Inflammatory macrophage (primary cell): ENCODE measurements around the gene BCAS1.

Experiments used
- DNase-seq, 2 donors: peaks; one replicate each; pipeline ENCODE4 v3.0.0-alpha.2; 2020 to 2022

Gene BCAS1

DNA sequence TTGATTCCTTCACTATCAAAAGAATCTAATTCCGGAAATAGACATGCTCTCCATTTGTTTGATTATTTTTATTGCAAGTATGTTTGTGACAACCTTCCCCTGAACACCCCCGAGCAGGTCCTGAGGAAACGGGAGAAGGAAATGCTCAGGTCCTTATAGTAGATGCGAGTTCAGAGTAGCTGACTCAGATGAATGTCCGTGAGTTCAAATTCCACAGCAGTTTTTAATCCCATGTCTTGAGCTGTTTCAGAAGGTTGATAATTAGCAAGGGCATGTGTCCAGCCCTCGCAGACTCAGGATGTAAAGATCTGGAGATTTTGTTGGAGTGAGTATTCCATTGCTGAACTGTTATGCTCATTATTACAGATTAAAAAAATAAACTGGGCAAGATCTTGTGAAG is 169.3 kb downstream of the BCAS1 start:
- no peak for DNase-seq

DNA sequence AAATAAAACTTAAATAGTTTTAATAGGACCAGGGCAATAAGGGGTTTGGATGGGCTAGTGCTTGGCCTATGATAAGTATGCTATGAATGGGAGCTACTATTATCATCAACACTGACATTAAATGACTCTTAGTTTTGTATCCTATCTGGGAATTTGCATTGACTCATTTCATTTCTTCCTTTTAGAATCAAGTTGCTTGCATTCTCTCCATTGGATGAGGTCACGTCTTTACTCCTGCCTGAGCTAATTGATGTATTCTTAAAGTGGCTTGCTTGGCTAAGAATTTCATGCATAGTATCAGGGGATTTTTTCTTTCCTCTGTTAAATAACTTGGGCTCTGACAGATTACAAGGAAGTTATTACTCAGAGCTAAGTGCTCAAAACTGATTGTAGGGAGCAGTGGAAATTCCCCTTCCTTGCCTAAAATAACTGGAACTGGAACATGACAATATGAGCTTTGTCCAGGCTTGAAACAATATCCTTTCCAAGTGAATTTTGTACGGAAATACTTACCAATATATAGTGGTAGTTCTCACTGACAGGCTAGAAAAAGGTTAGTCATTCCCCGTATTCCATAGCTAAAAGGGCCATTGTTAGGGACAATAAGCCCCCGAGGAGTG is 169.9 kb downstream of the BCAS1 start:
- DNase-seq = peak; percentile 17 to 38

DNA sequence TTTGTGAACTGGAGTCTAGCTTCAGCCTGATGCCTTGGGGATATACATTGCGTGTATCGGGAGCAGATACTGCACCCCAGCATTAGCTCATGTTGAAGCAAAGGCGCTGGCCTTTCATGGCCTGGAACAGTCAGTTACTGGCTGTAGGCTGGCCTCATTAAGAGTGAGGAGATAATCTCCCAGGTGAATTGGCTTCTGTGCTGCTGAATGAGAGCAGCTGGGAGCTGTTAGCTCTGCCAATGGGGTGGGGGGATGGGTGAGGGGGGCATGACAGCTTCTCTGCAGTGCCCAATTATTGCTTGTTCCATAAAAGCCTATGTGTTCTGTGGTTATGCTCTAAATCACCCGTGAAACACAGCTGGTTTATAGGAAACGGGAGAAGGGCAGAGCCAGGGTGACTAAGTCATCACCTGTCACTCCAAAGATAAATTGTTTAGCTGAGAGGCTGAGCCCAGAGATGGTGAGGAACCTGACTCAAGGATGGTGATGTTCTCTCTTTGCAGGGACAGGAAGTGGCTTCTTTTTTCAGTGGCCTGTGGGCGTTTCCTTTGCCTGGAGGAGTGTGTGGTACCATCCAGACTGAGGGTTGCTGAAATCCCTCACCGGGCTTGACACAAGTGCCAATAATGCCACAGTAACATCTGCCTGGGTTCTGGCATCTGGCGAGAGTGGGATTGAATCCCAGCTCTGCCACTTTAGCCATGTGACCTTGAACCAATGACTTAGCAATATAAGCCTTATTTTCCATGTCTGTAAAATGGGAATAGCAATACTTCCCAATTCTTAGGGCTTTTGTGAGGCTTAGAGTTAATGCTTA is 170.8 kb downstream of the BCAS1 start:
- peak; percentile 83 to 94 for DNase-seq

DNA sequence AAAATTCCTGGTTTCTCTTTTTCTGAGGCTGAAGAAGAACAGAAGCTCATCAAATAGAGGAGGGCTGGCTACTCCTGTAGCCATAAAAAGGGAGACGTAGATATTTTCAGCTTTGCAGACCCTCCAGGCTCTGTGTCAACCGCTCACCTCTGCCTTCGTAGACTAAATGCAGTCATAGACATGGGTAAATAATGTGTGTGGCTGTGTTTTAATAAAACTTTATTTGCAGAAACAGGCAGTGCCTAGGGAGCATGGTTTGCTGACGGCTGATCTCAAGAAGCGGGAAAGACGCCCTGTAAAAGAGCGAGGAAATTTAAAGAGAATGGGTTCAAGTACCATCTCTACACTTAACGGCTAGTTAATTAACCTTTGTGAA is 171.8 kb downstream of the BCAS1 start:
- no peak for DNase-seq

DNA sequence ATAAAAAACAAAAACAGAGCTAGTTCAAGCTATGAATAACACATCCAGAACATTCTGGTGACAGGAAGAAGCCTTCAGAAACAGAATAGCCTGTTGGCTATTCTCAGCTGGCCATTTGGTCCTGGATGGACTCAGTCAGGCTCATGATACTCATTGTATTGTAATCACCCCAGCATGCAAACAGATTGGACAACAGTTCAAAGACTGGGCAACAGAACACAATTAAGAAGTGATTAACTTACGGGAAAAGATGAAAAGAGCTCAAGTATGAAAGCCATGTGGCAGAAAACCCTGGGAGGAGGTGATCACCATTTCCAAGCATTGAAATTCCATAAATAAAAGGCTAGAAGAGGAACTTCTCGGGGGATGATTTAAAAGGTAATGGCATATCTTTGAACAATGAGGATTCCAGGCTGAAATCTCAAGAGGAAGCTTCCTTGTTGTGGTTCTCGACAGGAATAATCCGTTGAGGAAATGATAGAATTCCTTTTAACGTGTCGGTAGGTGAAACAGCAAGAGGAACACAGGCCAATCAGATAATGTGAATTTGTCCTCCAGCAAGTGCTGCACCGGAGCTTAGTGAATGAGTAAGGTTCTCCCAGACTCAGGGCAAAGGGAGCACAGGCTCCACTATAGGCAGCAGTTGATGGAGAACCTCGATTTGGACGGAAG is 172.4 kb downstream of the BCAS1 start:
- DNase-seq = no peak

DNA sequence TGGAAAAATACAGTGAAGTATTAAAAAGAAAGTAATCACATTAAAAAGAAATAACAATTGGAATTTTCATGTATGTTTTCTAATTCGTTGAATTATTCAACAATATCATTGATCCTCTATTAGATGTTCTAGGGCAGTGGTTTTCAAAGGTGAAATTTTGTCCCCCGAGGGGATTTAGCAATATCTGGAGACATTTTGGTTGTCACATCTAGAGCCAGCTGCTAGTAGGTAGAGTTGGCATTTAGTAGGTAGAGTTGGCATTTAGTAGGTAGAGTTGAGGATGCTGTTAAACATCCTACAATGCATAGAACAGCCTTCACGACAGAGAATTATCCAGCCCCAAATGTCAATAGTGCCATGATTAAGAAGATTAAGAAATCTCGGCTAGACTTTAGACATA is 173.7 kb downstream of the BCAS1 start:
- DNase-seq = no peak

DNA sequence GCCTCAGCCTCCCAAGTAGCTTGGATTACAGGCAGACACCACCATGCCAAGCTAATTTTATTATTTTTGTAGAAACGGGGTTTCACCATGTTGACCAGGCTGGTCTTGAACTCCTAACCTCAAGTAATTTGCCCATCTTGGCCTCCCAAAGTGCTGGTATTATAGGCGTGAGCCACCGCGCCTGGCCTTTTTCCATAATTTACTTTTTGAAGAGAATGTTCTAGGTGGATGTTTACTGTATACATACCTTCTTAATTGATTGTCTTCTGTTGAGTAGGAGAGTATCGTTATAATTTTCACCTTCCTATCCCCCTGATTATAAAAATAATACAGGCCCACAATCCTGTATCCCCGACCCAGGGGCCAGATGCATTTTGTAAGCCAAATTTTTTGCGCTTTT is 174.4 kb downstream of the BCAS1 start:
- no peak for DNase-seq

DNA sequence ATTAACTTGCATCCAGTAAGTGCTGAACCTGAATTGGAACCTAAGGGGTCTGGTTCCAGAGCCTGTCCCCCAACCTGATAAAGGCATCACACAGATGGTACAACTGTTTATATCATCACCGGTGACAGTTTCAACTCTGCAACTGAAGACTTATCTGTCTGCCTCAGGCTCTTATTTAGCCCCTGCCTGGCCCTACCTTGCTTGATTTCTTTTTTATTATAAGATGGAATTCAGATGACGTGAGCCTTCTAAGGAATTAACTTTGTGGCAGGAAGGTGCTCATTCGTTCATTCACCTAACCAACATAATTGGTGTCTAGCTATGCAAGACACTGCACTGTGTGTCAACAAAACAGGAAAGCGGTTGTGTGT is 175.0 kb downstream of the BCAS1 start:
- DNase-seq = no peak

DNA sequence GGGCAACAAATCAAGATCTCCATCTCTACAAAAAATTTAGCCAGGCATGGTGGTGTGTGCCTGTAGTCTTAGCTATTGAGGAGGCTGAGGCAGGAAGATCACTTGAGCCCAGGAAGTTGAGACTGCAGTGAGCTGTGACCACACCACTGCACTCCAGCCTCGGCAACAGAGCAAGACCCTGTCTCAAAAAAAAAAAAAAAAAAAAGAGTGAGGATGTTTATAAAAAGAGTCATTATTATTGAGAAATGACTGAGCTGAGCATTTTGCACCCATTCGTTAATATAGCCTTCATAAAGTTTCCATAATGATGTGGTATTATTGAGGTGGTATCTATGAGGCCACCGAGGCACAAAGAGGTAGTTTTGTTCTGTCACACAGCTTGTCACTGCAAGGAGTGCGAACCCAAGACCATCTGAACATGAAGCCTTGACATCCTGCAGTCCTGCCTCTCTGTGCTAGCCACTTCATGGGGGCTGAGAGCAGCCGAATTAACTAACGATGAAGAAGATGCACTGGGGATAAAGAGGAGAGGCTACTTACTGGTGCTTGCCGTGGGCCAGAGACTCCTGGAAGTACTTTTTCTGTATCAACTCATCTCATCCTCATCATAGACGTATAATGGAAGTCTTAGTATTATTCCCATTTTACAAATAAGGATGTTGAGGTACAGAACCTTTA is 175.5 kb downstream of the BCAS1 start:
- DNase-seq = no peak
